Retina (tissue), 1 donor: ENCODE results near the gene BSN.

Experiments
- DNase-seq: peaks from one replicate; pipeline ENCODE4 v3.0.0-alpha.2; 2016

BSN gene

DNA sequence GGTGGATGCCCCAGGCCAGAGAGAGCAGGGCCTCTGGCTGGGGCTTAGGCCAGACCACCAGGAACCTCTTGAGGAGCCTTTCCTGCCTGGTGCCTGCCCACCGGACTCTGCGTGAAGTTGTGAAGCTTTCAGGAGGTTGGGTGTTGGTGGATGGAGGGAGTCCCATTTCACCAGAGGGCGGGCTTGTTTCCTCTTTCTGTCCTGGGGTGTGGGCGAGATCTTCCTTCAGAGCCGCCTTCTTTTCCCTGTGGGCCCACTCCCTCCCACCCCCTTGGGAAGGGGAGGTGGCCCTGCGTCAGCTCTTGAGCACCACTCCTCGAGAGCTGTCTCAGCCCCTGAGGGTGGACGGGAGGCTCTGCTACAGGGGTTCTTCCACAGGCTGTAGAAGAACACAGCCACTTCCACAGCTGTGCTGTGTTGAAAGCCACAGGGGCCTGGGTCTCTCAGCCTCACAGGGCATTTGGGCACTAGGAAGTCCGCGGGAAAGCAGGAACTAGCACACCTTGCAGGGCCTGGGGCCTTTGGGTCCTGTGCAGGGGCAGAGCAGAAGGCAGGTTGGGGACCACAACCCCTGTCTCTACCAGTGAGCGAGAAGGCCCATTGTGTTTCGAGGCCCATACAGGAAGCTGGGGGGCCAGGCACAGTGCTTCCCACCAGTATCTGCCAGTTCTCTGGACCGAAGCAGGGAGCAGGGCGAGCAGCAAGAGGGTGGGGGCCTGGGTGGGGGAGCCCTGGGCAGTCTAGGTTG lies 163.1 kb downstream of the BSN start:
- no peak for DNase-seq

DNA sequence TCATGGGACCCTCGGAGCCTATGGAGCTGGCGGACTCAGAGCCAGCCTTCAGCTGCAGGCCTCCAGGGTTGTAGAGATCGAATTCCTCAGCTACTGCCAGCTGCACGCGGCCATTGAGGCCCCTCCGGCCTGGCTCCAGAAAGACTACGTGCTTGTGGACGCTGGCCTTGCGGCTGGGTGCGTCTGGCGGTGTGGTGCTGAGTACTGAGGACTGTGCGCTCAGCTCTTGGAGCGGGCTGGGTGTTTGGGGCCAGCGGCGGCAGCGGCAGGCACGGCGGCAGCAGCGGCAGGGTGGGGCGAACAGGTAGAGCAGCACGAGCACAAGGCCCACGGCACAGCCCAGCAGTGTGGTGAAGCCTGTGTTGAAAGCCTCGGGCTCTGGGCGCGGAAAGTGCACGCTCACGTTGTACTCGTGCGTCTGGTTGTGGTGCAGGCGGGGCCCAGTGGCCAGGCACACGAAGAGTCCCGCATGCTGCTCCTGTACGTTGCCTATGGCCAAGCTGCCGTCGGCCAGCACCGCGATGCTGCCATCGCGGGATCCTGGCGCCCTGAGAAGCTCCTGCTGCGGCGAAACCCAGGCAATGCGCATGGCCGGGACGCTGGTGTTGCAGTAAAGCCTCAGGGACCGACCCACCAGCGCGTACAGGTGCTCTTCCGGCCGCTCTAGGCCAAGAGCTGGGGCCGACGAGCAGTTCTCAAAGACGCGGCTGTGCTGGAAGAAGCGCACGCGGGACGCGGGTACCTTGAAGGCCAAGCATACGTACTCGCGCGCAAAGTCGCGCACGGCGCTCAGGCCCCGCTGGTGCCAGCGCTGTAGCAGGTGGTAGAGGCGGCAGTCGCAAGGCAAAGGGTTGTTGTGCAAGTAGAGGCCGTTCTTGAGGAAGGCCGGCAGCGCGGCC lies 163.9 kb downstream of the BSN start:
- DNase-seq, result no peak

DNA sequence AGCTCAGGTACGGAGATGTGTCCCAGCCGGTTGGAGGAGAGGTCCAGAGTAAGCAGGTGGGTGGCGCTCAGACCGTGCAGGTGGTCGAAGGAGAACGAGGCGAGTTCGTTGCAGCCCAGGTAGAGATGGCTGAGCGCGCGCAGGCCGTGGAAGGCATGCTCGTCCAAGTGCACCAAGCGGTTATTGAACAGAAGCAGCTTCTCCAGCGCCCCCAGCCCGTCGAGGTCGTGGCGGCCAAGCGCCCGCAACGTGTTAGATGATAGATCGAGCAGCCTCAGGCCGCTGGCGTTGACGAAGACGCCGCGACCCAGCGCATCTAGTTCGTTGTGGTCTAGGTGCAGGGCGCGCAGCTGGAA lies 164.6 kb downstream of the BSN start:
- no peak for DNase-seq

DNA sequence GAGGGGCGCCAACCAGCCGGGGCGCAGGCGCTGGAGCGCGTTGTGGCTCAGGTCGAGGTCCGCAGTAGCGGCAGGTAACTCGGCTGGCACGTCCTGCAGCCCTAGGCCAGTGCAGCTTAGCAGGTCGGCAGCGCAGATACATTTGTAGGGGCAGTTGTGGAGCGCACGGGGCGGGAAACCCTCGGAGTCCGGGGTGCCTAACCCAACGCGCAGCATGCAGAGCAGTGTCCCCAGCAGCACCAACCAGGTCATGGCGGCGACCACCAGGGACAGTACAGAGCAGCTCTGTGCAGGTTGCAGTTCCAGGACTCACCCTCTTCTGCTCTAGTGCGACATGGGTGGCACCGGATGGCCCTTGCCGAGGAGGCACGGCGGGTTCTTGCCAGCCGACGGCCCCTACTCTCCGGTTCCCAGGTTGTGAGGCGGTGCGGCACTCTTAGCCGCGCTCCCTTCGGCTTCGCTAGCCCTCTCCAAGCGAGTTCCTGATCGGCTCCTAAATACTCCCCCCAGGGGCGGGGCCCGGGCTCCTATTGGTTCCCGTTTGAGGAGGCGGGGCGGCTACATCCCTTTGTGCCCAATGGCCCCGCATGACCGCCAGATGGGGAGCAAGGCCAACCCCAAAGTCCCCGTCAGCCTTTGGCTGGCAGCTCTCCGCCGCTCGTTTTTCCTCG lies 165.1 kb downstream of the BSN start, which contains the start of gene AMIGO3:
TSS of gene AMIGO3 (minus strand) at position 471 of the 671 bp plus-strand sequence. CDS start at position 252, 219 bp downstream.
- DNase-seq, result peak; percentile 98
